ENCODE measurements around the gene STAG2. TPM values are rescaled to one million over a fixed set of nuclear protein-coding genes. Genes with fewer than 3 reads are reported as not detected.

Gene STAG2
- total RNA-seq, 4 donors from 2014 or later = 75.5 to 91.6 (median 84.4) TPM

- no peak for TF ChIP-seq CTCF (IDR thresholded peaks at IDR 0.05; ENCODE audit: low read depth)
Measured at GRCh38 chrX:123943074-123943473, 18.4 kb upstream of the STAG2 start.

GRCh38 chrX:123943488-123943887 is 18.0 kb upstream of the STAG2 start:
- no peak for TF ChIP-seq CTCF (IDR thresholded peaks at IDR 0.05; ENCODE audit: low read depth)

GRCh38 chrX:123949846-123950245 is 11.7 kb upstream of the STAG2 start:
- no peak for TF ChIP-seq CTCF (IDR thresholded peaks at IDR 0.05; ENCODE audit: low read depth)

- no peak for TF ChIP-seq CTCF (IDR thresholded peaks at IDR 0.05; ENCODE audit: low read depth)
Measured at GRCh38 chrX:123959281-123960063, 2.0 kb upstream of the STAG2 start.

GRCh38 chrX:123960956-123961267 is 594 bp upstream of the STAG2 start:
- no peak for TF ChIP-seq CTCF (IDR thresholded peaks at IDR 0.05; ENCODE audit: low read depth)

GRCh38 chrX:123962006-123962467 is 531 bp downstream of the STAG2 start:
- no peak for TF ChIP-seq CTCF (IDR thresholded peaks at IDR 0.05; ENCODE audit: low read depth)

GRCh38 chrX:123962794-123963373 is 1.4 kb downstream of the STAG2 start:
- TF ChIP-seq CTCF (IDR thresholded peaks at IDR 0.05; ENCODE audit: low read depth) = no peak

Data from subcutaneous adipose tissue (tissue), 4 donors.